22Rv1 (cell line): ENCODE data around the gene TIMM13.

Experiments
- CTCF ChIP-seq: fragments of 450-650 bp; IDR thresholded peaks from 2 replicates; pipeline ENCODE4 v1.5.1; 2017; ENCODE audit warnings: mild to moderate bottlenecking
- ZFX ChIP-seq: fragments of 450-650 bp; IDR thresholded peaks from 2 replicates; pipeline ENCODE4 v1.6.1; 2017; ENCODE audit warnings: antibody characterized with exemption, borderline replicate concordance

DNA sequence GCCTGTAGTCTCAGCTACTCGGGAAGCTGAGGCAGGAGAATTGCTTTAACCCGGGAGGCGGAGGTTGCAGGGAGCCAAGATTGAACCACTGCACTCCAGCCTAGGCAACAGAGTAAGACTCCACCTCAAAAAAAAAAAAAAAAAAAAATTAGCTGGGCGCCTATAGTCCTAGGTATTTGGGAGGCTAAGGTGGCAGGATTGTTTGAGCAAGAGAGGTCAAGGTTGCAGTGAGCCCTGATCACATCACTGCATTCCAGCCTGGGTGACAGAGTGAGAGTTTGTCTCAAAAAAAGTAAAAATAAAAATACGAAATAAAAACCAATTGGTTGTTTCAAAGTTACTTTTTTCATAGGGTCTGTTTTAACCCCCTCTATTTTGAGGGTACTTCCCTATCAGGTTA lies 30.7 kb upstream of the TIMM13 start:
- no peak for TF ChIP-seq CTCF
- TF ChIP-seq ZFX: no peak
